ENCODE data around the gene SNX27.
"Not testable (repeated sequence)": the region's sequence is repeated elsewhere in the genome, so short reads cannot be mapped to it uniquely, and the experiment has no call there.

The SNX27 gene

DNA sequence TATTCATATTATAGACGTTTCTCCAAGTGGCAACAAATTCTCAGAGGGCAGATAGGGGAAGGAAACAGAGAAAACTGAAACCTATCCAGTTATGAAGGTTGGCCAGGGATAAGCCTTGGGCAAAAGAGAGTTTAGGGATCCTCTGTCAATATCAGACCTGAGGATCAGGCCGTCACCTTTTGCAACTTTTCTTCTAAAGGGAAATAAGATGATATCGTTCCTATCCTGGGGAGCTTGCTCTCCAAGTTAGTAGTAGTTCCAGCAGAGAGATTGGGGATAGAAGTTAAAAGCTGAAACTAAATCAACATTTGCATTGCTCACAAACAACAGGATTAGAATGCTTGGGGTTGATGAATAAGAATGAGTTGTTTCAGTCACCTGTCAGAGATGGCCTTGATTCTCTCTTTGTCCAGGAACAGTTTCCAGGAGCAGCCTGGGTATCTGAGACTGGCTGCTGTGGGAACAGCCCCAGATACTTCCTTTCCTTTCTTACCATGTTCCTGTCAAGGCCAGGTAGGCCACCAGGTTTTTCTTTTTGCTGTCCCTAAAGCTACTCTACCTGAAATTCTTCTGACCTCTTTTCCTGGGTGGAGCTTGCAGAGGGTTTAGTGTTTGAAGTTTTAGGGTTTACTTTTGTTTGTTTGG is 112.0 kb downstream of the SNX27 start:
- DNase-seq: no peak

DNA sequence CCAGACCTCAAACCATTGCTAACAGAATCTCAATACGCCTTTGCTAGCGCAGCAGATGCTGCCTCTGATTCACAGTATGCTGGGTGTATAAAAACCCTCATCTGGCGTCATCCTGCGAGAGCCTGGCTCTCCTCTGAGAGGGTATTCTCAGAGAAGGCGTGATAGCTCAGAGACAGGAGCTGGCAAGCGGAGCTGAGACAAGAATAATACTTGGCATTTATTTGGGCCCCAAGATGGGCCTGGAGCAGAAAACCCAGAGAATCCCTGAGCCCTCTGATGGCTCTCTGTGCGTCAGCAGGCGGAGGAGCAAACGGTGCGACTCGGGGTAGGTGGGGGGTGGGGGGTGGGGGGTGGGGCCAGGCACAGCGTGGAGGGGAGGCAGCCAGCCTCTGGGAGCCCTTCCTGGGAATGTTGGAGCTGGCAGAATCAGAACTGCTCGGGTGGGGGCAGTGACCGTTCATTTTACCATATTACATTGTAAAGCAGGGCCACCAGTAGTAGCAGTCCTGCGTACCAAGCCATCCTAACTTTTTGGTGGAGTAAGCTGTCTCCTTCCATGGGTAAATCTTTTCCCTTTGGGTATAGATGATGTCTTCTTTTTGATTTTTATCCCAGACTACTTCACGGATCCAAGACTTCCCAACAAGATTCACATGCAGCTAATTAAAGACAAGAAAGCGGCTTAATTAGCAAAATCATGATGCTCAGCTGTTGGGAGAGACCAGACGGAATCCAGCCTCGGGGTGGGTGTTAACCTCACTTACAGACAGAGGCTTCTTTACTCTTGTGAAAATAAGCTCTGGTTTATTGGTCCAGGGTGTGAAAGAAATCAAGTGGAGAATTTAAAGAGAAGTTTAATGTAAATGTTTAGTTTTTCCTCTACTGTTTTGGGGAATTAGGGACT is 116.6 kb downstream of the SNX27 start:
- DNase-seq: no peak

DNA sequence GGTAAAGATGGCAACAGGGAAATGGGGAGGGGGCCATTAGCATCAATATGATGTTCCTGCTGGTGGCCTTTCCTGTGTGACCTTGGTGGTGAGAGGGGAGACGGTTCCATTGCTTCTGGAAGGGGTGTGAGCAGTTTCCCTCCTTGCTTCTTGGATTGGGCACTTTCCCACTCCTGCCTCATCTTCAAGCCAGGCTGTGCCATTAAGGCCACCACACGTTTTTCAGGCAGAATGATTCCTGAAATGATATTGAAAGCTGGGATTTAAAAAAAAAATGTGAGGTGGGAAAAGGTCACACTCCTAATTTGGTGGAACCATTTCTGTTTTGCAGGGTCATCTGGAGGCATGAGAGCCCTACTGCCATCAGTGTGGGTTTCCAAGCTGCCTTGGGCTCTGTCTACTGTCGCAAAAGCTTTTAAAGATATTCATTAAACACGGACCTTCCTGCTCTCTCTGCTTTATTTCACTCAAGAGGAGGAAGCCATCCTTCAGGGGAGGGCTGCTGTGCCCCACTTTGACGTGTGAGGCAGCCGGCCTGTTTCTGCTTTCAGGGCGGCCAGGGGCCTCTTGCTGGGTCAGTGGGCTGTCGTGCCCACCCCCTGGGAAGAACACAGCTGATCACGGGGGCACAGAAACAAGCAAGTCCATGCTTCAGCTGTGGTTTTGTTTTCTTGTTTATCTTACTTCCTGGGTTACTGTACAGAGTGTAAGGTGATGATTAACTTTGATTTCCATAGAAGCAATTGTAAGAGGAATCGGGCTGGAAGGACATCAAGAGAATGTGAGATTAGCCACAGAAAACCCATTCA is 117.5 kb downstream of the SNX27 start:
- DNase-seq: no peak

DNA sequence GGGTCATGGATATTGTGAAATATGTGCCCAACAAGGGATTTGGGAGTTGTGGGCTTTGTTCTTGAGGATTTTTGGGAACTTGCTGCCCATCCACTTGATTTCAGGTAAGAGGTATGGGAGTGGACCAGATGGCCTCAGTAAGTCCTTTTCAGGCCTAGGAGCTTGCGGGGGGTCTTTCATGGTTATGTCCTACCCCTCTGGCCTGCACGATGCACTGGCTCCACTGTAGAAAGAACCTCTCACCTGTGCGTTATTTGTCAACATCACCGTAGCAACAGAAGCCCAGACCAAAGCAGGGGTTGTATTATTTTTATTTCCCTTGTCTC is 118.1 kb downstream of the SNX27 start:
- DNase-seq: no peak

DNA sequence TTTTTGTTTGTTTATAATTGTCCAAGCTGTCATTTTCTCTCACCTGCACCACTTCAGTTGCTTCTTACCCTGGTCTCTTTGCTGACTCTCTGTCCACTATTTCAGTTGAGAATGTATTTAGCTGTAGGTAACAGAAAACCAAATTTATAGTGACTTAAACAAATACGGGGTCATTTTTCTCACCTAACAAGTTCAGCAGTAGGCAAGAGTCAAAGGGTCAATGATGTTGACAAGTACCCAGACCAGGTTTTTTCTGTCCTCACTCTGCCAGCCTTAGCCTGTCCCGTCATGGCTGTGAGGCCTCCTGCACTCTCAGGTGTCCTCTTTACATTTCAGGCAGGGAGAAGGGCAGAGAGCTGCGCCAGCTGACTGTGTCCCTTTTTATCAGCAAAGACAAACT is 121.3 kb downstream of the SNX27 start:
- DNase-seq: no peak

DNA sequence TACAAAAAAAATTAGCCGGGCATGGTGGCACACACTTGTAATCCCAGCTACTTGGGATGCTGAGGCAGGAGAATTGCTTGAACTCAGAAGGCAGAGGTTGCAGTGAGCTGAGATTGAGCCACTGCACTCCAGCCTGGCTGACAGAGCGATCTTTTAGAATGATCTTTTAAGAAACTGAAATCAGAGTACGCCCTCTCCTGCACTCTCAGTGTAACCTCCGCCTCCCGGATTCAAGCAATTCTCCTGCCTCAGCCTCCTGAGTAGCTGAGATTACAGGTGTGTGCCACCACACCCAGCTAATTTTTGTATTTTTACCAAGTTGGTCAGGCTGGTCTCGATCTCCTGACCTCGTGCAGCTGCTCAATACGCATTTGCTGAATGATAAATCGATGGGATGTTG is 122.1 kb downstream of the SNX27 start:
- not testable (repeated sequence) for DNase-seq

DNA sequence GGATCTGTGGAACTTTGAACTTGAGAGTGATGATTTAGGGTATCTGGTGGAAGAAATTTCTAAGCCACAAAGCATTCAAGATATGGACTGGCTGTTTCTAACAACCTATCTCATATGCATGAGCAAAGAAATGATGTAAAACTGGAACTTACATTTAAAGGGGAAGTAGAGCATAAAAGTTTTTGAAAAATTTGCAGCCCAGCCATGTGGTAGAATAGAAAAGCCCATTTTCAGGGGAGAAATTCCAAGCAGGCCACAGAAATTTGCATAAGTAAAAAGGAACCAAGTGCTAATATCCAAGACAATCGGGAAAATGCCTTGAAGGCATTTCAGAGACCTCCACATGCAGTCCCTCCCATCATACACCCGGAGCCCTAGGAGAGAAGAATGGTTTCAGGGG is 125.2 kb downstream of the SNX27 start:
- no peak for DNase-seq

DNA sequence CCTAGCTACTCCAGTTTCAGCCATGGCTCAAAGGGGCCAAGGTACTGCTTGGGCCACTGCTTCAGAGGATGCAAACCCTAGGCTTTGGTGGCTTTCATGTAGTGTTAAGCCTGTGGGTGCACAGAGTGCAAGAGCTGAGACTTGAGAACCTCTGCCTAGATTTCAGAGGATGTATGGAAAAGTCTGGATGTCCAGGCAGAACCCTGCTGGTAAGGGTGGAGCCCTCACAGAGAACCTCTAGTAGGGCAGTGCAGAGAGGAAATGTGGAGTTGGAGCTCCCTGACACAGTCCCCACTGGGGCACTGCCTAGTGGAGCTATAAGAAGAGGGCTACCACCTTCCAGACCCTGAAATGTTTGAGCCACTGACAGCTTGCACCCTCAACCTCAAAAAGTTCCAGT is 125.6 kb downstream of the SNX27 start:
- DNase-seq: no peak

DNA sequence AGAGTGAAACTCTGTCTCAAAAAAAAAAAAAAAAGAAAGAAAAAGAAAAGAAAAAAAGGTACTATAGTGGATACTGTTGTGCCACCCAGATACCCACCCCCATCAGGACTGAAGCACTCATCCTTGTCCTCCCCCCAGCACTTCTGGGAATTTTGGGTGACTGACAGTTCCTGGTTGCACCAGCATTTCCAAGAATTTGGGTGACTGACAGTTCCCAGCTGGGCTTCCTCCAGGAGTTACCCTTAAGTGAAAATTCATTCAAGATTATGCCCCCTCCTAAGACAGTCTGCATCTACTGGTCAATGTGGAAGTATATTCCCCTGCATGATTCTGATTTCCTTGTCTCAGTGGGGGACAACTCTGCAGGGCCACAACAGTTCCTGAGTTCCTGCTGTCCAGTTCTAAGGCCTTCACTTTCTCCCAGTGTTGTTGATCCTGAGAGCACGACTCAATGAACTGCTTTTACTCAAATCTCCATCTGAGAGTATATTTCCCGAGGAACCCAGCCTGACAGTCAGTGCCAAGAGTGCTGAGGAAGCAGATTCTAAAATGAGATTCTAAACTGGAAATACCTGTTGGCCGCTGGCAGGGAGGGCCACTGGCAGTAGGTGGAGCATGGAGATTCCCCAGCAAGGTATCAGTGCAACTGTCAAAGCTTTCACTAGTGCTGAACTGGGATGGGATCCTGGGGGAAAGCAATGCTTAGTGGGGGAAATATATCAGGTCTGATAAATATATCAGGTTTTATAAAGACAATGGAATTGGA is 127.9 kb downstream of the SNX27 start:
- DNase-seq: no peak

DNA sequence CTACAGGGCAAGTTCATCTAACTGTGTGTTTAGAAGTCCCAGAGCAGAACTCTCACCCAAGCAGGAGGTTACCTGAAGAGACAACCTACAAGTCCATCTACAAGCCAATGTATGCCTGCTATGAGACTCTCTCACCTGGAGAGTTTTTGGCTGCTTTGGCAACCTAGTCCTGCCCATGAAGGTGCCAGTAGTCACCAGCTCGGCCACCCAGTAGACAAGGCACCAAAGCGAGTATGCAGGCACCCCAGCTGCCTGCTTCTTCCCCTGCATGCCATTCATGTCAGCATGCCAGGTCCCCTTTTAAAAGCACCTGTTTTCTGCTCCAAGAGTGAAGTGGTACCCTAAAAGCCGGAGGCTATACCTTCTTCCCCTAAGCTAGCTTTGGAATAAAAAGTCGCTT is 129.7 kb downstream of the SNX27 start:
- no peak for DNase-seq

Data from activated CD4-positive, alpha-beta T cell treated with anti-CD3 and anti-CD28 coated beads for 4 hours (primary cell).